ENCODE data around the gene ALG2.

The ALG2 gene

DNA sequence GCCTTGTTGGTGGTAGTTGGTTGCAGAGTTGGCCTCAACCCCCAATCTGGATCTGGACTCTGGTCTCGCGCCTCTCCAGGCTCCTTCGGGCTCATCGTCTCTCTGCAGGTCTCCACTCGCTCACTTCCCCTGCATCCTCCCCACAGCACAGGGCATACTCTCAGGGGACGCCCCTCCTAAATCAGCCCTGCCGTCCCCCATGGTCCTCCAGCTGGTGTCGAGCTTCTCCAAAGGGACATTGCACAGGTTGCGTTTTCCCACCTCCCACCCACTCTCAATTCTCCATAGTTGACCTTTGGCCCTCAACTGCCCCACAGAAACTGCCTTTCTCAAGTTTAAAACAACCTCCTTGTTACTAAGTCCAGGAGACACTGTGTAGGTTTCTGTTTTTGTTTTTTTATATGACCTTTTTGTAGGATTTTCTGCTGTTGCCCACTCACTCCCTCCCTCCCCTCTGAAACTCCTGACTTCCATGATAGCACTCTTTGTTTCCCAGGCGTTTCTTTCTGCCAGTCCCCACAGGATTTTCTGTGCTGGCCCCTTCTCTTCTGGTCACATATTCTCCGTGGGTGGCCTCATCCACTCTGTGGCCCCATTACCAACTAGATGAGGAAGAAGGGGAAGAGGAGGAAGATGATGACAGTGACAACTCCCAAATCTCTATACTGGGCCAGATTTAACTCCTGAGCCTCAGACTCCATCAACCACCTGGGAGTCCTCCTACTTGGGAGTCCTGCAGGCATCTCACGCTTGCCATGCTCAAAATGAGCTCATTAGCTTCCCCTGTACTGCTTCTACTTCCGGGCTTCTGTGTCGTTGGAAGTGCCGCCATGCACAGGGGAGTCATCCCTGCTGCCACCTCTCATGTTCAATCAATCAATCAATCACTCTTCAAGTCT is 50.3 kb downstream of the ALG2 start:
- no peak for DNase-seq

DNA sequence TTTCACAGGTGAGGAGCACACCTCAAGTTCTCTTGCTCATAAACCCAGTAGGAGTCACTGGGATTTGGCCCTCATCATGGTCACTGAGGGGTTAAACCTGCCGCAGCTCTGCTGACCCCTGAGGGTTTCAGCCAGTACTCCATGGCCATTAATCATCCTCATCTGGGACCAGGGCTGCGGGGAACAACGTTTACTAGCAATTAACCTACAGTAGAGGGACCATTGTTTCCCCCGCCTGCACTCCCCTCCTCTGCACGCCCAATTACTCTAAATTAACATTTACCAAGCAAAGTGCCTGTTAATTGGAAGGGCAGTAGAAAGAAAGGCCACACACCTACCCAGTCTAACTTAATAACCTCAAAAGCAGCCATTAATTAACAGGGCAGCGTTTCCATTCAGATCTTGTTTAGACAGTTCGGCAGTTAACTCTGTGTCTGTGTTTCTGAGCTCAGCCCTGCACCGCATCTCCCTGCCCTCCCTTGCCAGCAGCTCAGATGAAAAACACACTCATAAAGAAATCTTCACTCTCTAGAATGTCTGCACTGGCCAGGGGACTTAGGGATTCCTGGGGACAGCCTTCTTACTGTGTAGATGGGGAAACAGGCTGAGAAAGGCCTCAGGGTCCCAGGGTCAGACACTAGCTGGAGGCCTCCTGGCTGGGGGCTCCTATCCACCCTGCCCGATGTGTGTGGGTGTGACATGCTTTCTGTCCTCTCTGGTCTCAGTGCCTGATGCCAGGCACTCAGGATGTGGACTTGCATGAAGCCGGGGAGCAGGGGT is 51.6 kb downstream of the ALG2 start:
- no peak for DNase-seq

DNA sequence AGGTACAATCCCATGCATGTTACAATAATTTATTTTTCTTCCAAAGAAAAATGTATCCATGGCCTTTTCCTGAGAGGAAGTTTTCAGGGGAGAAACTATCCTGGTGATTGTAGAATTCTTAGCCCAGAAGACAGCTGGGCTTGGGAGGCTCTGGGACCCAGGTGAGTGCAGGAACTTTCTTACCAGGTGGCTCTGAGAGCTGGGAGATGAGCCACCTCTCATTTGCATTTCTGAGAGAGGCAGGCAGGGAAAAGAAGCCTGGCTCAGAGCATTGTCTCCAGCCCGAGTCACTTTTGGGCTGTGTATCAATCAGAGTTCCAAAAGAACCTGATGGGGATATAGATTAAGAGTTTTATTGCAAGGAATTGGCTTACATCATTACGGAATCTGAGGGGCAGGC is 52.7 kb downstream of the ALG2 start:
- DNase-seq: no peak

GRCh38 chr9:99167694-99168093 is 54.0 kb downstream of the ALG2 start:
- DNase-seq: no peak

- DNase-seq: no peak
Measured at GRCh38 chr9:99167119-99167518, 54.6 kb downstream of the ALG2 start.

Data from NCI-H510A (cell line).